Fibroblast of villous mesenchyme (primary cell): Measurements from ENCODE around the gene KCNMA1. TPM values are rescaled to one million over a fixed set of nuclear protein-coding genes. Genes with fewer than 3 reads are reported as not detected.

Source experiments
- DNase-seq: peaks from one replicate; pipeline ENCODE4 v3.0.0-alpha.2; 2010; ENCODE audit warnings: low read depth
- H3K4me3 ChIP-seq: 2 replicates; pipeline ENCODE4 v1.5.1; 2011; ENCODE audit warnings: low read depth, mild to moderate bottlenecking, low read length
- CTCF ChIP-seq: IDR thresholded peaks from 2 replicates; pipeline ENCODE4 v1.5.1; 2012; ENCODE audit warnings: low read depth, mild to moderate bottlenecking, low read length; ENCODE audit not compliant: insufficient read depth
- total RNA-seq: library from RNA; depleted of rRNA; stranded (reverse); fragments of >200 nt; gene quantifications from 2 replicates; pipeline ENCODE4 v1.2.3, GENCODE V29; 2012

Gene KCNMA1
- total RNA-seq, 1 donor = 36.7 TPM

- H3K4me3 ChIP-seq = no peak overlapping the region
- DNase-seq = no peak
- TF ChIP-seq CTCF = no peak
These were observed 119.2 kb downstream of the KCNMA1 start for GRCh38 chr10:77518241-77518909.

- no peak for TF ChIP-seq CTCF
- H3K4me3 ChIP-seq = no peak overlapping the region
- no peak for DNase-seq
These were observed 121.0 kb downstream of the KCNMA1 start for GRCh38 chr10:77516575-77516974.

DNA sequence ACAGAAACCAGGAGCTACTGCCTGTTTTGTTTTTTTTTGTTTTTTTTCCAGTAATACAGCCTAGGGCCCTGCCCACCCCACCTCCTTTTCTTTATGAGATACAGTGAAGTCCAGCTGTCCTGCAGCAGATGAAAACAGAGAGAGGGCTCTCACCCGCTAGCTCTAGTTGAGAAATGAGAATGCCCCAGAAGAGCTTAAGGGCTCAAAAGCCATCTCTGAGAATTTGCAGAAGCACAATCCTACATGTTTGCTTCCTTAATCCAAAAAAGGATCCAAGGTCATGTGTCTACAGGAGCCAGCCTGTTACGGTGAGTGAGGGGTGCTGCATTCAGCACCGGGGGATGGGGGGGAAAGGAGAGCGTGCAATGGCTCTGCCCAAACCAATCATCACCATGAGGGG is 122.7 kb downstream of the KCNMA1 start:
- no peak overlapping the region for H3K4me3 ChIP-seq
- peak; percentile 23 for DNase-seq
- no peak for TF ChIP-seq CTCF

GRCh38 chr10:77513781-77514331 is 123.8 kb downstream of the KCNMA1 start:
- no peak overlapping the region for H3K4me3 ChIP-seq
- peak; percentile 67 for DNase-seq
- no peak for TF ChIP-seq CTCF

- no peak for DNase-seq
- TF ChIP-seq CTCF = no peak
These were observed 124.4 kb downstream of the KCNMA1 start for GRCh38 chr10:77513220-77513619.

DNA sequence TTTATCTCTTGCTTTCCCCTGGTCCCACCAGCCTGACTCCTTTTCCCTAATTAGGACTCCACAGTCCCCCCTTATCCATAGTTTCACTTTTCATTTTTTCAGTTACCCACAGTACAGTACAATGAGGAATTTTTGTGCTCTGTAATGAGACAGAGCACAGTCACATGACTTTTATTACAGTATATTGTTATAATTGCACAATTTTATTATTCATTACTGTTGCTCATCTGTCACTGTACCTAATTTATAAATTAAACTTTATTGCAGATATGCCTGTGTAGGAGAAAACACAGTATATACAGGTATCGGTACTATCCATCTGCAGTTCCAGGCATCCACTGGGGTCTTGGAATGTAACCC is 125.4 kb downstream of the KCNMA1 start:
- no peak overlapping the region for H3K4me3 ChIP-seq
- no peak for DNase-seq
- TF ChIP-seq CTCF = no peak

More at GRCh38 chr10:77513220-77513619, 124.4 kb downstream of the KCNMA1 start:
- H3K4me3 ChIP-seq = no peak overlapping the region
